Thymus (tissue), 11 donors: ENCODE measurements around the gene ESM1. TPM values are rescaled to one million over a fixed set of nuclear protein-coding genes. Genes with fewer than 3 reads are reported as not detected.
"Not testable (repeated sequence)": the region's sequence is repeated elsewhere in the genome, so short reads cannot be mapped to it uniquely, and the experiment has no call there.

Experiments used
- DNase-seq, 9 donors: peaks; one replicate each; pipeline ENCODE4 v3.0.0-alpha.2; 2013; ENCODE audit warnings: low spot score in 9 of 9, low read depth in 6 of 9, missing footprints in 1 of 9
- H3K27ac ChIP-seq, 2 donors: one replicate each; pipeline ENCODE4 v1.5.1; 2013; ENCODE audit warnings: control low read depth in 1 of 2, low read depth in 1 of 2, low read length in 1 of 2, mild to moderate bottlenecking in 1 of 2, moderate library complexity in 1 of 2
- H3K27me3 ChIP-seq, 2 donors: one replicate each; pipeline ENCODE4 v1.5.1; 2013; ENCODE audit warnings: low read length in 1 of 2; ENCODE audit not compliant: control insufficient read depth in 2 of 2, insufficient read depth in 1 of 2
- H3K36me3 ChIP-seq, 2 donors: one replicate each; pipeline ENCODE4 v1.5.1; 2013; ENCODE audit warnings: low read length in 1 of 2, mild to moderate bottlenecking in 1 of 2, moderate library complexity in 1 of 2; ENCODE audit not compliant: control insufficient read depth in 2 of 2, insufficient read depth in 2 of 2
- H3K4me1 ChIP-seq, 2 donors: one replicate each; pipeline ENCODE4 v1.5.1; 2013; ENCODE audit warnings: low read length in 2 of 2; ENCODE audit not compliant: control insufficient read depth in 2 of 2, insufficient read depth in 2 of 2
- H3K4me3 ChIP-seq, 2 donors: one replicate each; pipeline ENCODE4 v1.5.1; 2013; ENCODE audit warnings: low read length in 2 of 2, control low read depth in 1 of 2, mild to moderate bottlenecking in 1 of 2
- H3K9me3 ChIP-seq, 2 donors: one replicate each; pipeline ENCODE4 v1.5.1; 2013; ENCODE audit warnings: low read length in 1 of 2, mild to moderate bottlenecking in 1 of 2; ENCODE audit not compliant: control insufficient read depth in 2 of 2, insufficient read depth in 1 of 2
- WGBS: extraction: QIAGEN DNeasy Blood & Tissue Kit; methylation state at CpG from one replicate; pipeline ENCODE4 v1.1.7; 2013; 5-methylcytosine and 5-hydroxymethylcytosine counted together
- polyA plus RNA-seq: library from polyadenylated mRNA; stranded (reverse); fragments of 200-250 nt; gene quantifications from one replicate; pipeline ENCODE4 v1.2.3, GENCODE V29; 2013
- total RNA-seq: library from RNA; stranded (reverse); fragments of 120-200 nt; gene quantifications from one replicate; pipeline ENCODE4 v1.2.4, GENCODE V29; 2013
- donor health status: healthy.

The ESM1 gene
- total and polyA plus RNA-seq, 2 donors = 0.38 to 0.62 TPM

DNA sequence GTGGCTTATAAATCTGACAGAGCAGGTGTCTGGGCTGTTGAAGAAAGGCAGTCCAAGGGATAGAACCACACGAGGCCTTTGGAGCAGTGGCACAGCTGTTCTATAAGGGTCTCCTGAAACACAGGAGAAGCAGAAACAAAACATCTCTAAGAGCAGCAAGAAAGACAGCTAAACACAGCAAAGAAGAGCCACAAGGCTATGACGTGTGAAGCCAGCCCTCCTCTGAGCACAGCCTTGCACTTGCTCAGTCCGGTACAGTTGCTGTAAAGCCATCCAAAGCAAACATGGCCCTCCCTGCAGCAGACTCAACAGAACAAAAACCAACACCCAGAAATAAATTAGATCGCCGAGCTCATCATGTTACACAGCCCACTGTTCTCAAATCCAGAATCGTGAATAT, 36.0 kb upstream of the ESM1 start:
- Histone ChIP-seq H3K4me1 (peaks cover 0 to 13% of the 10 kb centered on the region in 2 donors), H3K27me3 (no peaks in the 10 kb centered on the region), H3K36me3 (no peaks in the 10 kb centered on the region), H3K9me3 (no peaks in the 10 kb centered on the region), H3K4me3 (no peak overlapping the region), H3K27ac (no peak overlapping the region)
- DNase-seq = peak in 2 of 9 donors; percentile 7 to 34
- 73% methylated on average over 6 of the region's 6 CpGs for WGBS

DNA sequence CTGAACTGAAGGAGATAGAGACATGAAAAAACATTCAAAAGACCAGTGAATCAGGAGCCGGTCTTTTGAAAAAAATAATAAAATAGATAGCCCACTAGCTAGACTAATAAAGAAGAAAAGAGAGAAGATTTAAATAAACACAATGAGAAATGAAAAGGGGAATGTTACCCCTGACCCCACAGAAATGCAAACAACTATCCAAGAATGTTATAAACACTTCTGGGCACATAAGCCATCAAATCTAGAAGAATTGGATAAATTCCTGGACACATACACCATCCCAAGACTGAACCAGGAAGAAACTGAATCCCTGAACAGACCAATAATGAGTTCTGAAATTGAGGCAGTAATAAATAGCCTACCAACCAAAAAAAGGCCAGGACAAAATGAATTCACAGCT, 24.8 kb upstream of the ESM1 start:
- DNase-seq, H3K36me3 ChIP-seq, H3K4me3 ChIP-seq, H3K9me3 ChIP-seq, H3K27ac ChIP-seq, H3K27me3 ChIP-seq, H3K4me1 ChIP-seq: not testable (repeated sequence)
- 100% methylated on average over 1 of the region's 1 CpG for WGBS

DNA sequence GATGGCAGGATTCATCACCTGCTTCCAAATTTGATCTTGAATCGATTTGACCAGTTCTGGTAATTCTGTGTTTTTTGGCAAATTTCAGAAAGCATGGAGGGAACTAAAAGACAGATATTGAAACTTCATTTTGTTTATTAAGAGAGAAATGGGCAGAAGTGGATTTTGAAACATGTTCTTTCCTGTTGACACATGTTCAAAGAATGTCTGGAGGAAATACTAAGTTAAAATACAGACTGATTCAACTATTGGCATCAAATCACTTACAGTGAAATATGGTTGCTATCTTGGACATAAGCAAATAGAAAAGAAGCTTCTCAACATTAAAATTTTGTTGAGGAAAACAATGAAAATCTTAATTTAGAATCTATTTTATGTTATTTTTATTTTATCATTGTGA, 19.3 kb upstream of the ESM1 start:
- Histone ChIP-seq H3K27ac (no peak overlapping the region), H3K27me3 (no peaks in the 10 kb centered on the region), H3K4me3 (no peak overlapping the region), H3K4me1 (no peaks in the 10 kb centered on the region), H3K36me3 (no peaks in the 10 kb centered on the region), H3K9me3 (no peaks in the 10 kb centered on the region)
- WGBS = 96% methylated on average over 1 of the region's 1 CpG
- DNase-seq = no peak

DNA sequence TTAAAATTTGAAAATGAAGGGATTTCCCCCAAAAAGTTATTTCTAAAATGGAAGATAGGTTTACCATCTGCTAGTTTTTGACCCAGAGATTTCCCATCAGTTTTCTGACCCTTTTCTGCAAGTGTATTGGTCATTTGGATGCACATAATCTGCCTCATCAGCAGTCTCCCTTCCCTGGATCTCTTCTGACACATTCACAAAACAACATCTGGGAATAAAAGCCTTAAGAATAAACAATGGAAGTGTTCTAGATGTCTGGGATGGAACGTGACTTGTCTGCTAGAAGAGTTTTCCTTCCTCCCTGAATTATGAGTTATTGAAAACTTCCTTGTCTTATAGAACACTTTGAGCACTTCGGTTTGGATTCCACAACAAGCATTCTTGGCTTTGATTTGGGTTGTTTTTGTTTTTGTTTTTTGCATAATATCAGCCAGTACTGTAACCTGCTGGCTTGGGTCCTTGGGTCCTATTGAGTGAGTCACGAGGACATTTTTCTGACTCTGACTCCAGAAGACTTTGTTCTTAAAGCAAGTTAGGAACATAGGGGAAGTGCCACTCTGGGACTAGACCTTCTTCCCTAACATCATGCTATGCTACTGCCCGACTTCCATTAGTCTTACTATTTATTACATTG, 18.2 kb upstream of the ESM1 start:
- Histone ChIP-seq H3K27me3 (no peaks in the 10 kb centered on the region), H3K9me3 (no peaks in the 10 kb centered on the region), H3K4me1 (no peaks in the 10 kb centered on the region), H3K27ac (no peak overlapping the region), H3K4me3 (no peak overlapping the region), H3K36me3 (no peaks in the 10 kb centered on the region)
- 93% methylated on average over 4 of the region's 4 CpGs for WGBS
- no peak for DNase-seq

DNA sequence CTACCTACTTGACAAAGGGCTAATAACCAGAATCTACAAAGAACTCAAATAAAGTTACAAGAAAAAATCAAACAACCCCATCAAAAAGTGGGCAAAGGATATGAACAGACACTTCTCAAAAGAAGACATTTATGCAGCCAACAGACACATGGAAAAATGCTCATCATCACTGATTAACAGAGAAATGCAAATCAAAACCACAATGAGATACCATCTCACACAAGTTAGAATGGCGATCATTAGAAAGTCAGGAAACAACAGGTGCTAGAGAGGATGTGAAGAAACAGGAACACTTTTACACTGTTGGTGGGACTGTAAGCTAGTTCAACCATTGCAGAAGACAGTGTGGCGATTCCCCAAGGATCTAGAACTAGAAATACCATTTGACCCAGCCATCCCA, 16.8 kb upstream of the ESM1 start:
- H3K4me3 ChIP-seq, DNase-seq, H3K27me3 ChIP-seq, H3K27ac ChIP-seq, H3K4me1 ChIP-seq, H3K36me3 ChIP-seq, H3K9me3 ChIP-seq: not testable (repeated sequence)
- WGBS = 38% methylated on average over 2 of the region's 2 CpGs

DNA sequence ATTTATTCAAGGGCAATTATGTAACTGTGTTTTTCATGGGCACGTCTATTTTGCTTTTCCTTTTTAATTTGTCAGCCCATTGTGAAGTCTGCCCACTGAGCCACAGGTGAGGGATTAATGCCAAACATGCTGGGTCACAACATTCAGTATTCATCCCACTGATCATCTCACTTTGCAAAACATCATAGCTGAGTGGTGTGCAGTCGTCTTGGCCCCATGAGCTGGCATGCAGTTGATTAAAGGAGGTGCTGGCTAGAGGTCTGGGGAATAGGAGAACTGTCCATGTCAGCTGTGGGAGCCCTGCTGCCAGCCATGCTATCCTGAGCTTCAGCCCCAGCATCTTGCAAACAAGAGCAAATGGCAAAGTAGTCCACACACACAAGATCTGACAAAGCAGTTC, 11.7 kb upstream of the ESM1 start:
- WGBS = 92% methylated on average over 2 of the region's 2 CpGs
- Histone ChIP-seq H3K36me3 (no peaks in the 10 kb centered on the region), H3K4me1 (no peaks in the 10 kb centered on the region), H3K4me3 (no peak overlapping the region), H3K27me3 (no peaks in the 10 kb centered on the region), H3K27ac (no peak overlapping the region), H3K9me3 (no peaks in the 10 kb centered on the region)
- DNase-seq = no peak

DNA sequence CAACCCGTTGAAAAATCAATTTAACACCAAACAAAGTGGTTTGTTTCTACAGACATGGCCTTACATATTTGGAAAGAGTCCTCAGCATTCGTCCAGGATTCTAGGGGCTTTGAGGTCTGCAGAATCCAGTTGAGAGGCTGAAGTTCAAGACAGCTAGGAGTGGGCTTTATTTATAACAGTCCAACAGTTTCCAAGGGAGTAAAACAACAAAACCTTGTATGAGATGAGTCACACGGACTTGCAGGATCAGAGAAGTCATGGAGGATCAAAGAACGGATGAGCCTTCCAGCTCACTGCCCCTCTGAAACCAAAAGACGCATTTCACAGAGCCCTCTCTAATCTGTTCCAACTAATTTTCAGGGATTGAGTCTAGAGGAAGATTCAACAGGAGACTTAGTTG, 11.1 kb upstream of the ESM1 start:
- WGBS = 96% methylated on average over 5 of the region's 5 CpGs
- H3K36me3 ChIP-seq = no peaks in the 10 kb centered on the region
- no peak for DNase-seq
- no peaks in the 10 kb centered on the region for H3K9me3 ChIP-seq
- no peaks in the 10 kb centered on the region for H3K27me3 ChIP-seq
- H3K27ac ChIP-seq = no peak overlapping the region
- H3K4me1 ChIP-seq = no peaks in the 10 kb centered on the region
- no peak overlapping the region for H3K4me3 ChIP-seq

DNA sequence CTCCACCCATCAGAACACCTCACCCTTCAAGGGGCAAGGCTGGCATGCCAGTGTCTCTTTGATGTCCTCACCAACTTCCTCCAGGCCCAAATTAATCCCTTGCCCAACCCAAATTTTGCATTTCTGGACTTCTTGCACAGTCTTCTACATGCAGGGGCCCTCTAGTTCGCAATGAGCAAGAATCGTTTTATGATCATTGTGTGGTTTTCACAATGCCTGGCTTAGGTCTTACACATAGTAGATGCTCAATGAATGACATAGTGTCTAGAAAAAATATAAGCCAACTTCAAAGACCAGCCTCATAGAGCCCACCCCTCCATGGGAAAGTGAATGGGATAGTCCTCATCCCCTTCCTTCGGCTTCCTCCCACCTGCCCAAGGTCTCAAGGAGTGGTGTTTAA, 9.8 kb upstream of the ESM1 start:
- Histone ChIP-seq H3K4me3 (no peak overlapping the region), H3K9me3 (no peaks in the 10 kb centered on the region), H3K36me3 (no peaks in the 10 kb centered on the region), H3K27me3 (no peaks in the 10 kb centered on the region), H3K4me1 (no peaks in the 10 kb centered on the region), H3K27ac (no peak overlapping the region)
- DNase-seq = no peak
- 94% methylated on average over 3 of the region's 3 CpGs for WGBS

DNA sequence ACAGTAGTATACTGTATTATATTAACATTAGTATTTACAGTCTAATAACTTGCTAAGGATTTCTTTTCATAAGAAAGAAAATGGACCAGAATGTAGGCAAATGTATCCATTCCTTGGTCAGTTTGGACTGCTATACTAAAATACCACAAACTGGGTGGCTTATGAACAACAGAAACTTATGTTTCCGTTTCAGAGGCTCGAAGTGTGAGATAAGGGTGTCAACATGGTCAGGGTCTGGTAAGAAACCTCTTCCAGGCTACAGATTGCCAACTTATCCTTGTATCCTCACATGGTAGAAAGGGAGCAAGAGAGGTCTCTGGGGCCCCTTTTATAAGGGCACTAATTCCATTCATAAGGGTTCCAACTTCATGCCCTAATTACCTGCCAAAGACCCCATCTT, 9.2 kb upstream of the ESM1 start:
- Histone ChIP-seq H3K9me3 (no peaks in the 10 kb centered on the region), H3K36me3 (no peaks in the 10 kb centered on the region), H3K27ac (no peak overlapping the region), H3K4me1 (no peaks in the 10 kb centered on the region), H3K27me3 (no peaks in the 10 kb centered on the region), H3K4me3 (no peak overlapping the region)
- no peak for DNase-seq
- WGBS = 96% methylated on average over 2 of the region's 2 CpGs

DNA sequence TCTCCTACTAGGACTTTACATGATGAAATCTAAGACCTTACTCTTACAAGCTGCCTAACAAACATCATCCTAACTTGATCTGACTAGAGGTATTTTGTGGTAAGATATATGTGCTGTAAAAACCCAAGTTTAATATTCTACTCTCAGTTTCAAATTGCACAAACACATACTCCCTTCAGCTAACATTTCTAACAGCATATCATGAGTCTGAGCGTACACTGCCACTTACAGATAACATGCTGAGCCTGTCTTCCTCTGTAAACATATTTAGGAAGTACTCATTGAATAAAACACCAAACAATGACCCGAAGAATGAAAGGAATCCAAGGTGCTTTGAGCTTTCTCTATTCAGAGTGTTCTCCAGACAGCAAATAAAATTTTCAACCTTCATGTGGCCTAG, 7.9 kb upstream of the ESM1 start:
- no peak overlapping the region for H3K27ac ChIP-seq
- no peaks in the 10 kb centered on the region for H3K9me3 ChIP-seq
- no peaks in the 10 kb centered on the region for H3K36me3 ChIP-seq
- H3K4me1 ChIP-seq = peaks cover 0 to 3% of the 10 kb centered on the region in 2 donors
- WGBS = 88% methylated on average over 2 of the region's 2 CpGs
- H3K4me3 ChIP-seq = no peak overlapping the region
- no peaks in the 10 kb centered on the region for H3K27me3 ChIP-seq
- no peak for DNase-seq
